Stimulated activated effector memory CD8-positive, alpha-beta T cell treated with anti-CD3 and anti-CD28 coated beads, Interleukin-12 subunit alpha, Interleukin-12 subunit beta, amount 100 ng/mL, for 72 hours (primary cell): ENCODE measurements around the gene C16orf74.

ENCODE experiments used
- ATAC-seq: fragments of 150-1000 bp; cut with Tn5 transposase; 2 replicates; pipeline ENCODE4 v1.10.0; 2021
- DNase-seq, 2 donors: peaks; one replicate each; pipeline ENCODE4 v3.0.0; 2021 to 2022; ENCODE audit warnings: low spot score in 2 of 2
- H3K27ac Mint-ChIP-seq: one replicate; pipeline ENCODE4 v1.8.0; 2022; ENCODE audit warnings: mild to moderate bottlenecking, mixed read lengths
- H3K36me3 Mint-ChIP-seq: one replicate; pipeline ENCODE4 v1.8.0; 2022; ENCODE audit warnings: mild to moderate bottlenecking, mixed read lengths
- H3K4me1 Mint-ChIP-seq: one replicate; pipeline ENCODE4 v1.8.0; 2022; ENCODE audit warnings: mixed read lengths
- H3K4me3 Mint-ChIP-seq: one replicate; pipeline ENCODE4 v1.8.0; 2022; ENCODE audit warnings: mild to moderate bottlenecking, mixed read lengths
- H3K9me3 Mint-ChIP-seq: one replicate; pipeline ENCODE4 v1.8.0; 2022; ENCODE audit warnings: mixed read lengths

Gene C16orf74

DNA sequence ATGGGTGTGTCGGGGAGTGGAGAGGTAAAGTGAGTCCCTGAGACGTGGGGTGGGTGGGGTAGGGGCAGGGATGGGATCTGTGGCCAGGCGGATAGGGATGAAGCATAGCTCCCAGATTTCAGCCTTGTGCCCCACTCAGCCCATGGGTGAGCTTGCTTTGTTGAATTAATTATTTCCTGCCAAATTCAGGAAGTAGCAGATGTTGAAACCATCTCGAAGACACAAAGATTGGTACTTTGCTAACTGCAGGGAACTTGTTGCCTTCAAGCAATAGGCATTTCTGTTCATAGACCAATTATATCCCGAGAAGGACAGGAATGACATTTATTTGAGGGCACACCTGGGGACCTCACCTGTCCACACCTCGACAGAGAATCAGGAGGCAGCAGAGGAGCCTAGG, 11.0 kb upstream of the C16orf74 start:
- DNase-seq (no peak), ATAC-seq (no peak)
- H3K9me3 Mint-ChIP-seq, result no peaks in the 10 kb centered on the region
- peaks cover 16% of the 10 kb centered on the region for H3K4me1 Mint-ChIP-seq
- no peaks in the 10 kb centered on the region for H3K36me3 Mint-ChIP-seq
- no peak overlapping the region for H3K27ac Mint-ChIP-seq
- H3K4me3 Mint-ChIP-seq, result no peak overlapping the region

DNA sequence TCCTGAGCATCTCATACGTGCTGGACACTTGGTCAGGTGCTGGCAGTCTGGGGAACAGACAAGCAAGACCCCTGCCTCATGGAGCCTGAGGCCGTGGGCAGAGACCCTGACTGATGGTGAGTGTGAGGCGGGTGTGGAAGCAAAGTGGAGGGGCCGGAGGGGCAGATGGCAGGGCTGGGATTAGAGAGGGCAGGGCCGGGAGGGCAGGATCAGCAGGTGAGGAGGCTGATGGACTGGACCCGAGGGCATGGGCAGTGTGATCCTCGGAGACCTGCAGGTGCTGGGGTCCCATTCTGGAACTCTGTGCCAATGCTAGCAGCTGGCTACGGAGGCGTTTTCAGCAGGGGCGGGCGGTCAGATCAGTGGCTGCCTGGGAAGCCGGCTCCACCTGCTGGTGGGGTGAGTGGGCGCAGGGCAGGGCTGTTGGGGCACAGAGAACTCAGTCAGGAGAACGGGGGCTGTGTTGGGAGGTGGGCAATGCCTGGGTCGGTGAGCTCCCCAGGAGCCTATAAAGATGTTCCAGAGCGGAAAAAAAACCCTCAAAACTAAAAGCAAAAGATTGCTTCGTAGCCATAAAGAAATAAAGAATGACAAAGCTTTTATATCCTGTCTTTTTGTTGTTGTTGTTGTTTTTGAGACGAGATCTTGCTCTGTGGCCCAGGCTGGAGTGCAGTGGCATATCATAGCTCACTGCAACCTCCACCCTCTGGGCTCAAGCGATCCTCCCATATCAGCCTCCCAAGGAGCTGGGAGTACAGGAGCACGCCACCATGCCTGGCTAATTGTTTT, 8.9 kb upstream of the C16orf74 start:
- ATAC-seq, result peak; percentile 29
- Mint-ChIP-seq H3K27ac (no peak overlapping the region), H3K4me3 (no peak overlapping the region), H3K4me1 (peaks cover 26% of the 10 kb centered on the region), H3K36me3 (no peaks in the 10 kb centered on the region), H3K9me3 (no peaks in the 10 kb centered on the region)
- no peak for DNase-seq

DNA sequence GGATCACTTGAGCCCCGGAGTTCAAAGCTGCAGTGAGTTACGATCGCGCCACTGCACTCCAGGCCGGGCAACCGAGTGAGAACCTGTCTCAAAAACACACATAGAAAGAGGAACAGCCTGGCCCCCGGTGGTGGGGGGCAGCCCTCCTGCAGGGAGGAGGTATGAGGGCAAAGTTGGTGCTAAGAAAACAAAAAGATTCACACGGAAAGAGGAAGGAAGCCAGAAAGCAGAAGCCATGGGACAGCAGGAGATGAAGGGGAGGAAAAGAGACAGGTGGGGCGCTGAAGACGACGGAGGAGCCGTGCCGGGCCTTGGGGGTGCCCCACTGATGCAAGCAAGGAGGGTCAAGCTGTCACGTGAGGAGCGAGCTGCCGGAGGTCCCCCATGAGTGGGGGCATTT, 8.2 kb upstream of the C16orf74 start:
- Mint-ChIP-seq H3K9me3 (no peaks in the 10 kb centered on the region), H3K4me1 (peaks cover 26% of the 10 kb centered on the region), H3K27ac (no peak overlapping the region), H3K36me3 (no peaks in the 10 kb centered on the region), H3K4me3 (no peak overlapping the region)
- no peak for ATAC-seq
- no peak for DNase-seq

DNA sequence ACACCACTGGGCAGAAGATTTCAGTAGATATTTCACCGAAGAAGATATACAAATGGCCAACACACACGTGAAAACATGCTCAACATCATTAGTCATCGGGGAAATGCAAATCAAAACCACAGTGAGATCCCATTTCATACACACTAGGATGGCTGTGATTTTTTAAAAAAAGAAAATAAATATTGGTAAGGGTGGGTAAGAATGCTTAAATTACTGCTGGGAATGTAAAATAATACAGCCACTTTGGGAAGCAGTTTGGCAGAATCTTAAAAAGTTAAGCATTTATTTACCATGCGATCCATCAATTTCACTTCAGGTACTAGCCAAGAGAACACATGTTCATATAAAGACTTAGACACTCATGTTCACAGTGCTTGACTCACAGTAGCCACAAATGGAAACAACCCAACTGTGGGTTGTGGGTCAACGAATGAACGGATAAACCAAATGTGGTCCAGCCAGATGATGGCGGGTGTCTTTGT, 6.5 kb upstream of the C16orf74 start:
- Mint-ChIP-seq H3K36me3 (no peaks in the 10 kb centered on the region), H3K27ac (no peak overlapping the region), H3K4me1 (peaks cover 26% of the 10 kb centered on the region), H3K4me3 (no peak overlapping the region), H3K9me3 (no peaks in the 10 kb centered on the region)
- DNase-seq (no peak), ATAC-seq (peak; percentile 83)

DNA sequence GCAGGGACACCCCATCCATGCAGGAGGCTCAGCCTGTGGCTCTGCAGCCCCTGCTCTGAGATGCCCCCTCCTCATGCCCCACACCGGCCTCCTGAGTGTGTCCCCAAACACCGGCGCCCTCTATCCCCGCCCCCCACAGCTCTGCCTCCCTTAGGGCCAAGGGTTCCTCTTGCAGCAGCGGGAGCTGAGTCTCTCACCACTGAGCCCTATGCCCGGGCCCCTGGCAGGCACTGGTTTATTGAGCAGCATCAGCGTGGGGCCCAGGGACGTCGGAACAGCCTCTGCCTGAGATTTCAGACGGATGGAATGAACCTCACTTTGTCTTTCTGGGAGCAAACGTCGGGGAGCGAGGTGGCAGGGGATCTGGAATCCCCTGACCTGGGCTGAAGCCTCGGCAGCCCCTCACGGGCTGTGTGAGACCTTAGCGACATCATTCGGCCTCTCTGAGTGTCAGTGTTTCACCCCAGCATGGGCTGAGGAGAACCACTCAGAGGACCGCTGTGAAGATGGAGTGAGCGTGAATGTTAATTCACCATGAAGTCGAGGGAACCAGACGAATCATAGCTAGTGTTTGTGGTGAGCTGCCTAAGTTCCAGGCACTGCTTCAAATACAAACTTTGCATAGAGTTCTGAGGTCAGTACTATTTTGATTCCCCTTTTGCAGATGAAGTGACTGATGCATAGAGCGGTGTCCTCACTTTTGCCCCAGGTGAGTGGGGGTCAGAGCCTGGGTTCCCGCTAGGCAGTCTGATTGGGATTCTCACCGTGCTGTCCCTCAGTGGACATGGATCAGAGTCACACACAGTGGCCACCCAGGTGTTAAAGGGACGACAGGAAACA, 5.3 kb upstream of the C16orf74 start:
- Mint-ChIP-seq H3K36me3 (no peaks in the 10 kb centered on the region), H3K27ac (no peak overlapping the region), H3K9me3 (no peaks in the 10 kb centered on the region), H3K4me3 (no peak overlapping the region), H3K4me1 (peaks cover 31% of the 10 kb centered on the region)
- peak; percentile 55 for ATAC-seq
- no peak for DNase-seq

DNA sequence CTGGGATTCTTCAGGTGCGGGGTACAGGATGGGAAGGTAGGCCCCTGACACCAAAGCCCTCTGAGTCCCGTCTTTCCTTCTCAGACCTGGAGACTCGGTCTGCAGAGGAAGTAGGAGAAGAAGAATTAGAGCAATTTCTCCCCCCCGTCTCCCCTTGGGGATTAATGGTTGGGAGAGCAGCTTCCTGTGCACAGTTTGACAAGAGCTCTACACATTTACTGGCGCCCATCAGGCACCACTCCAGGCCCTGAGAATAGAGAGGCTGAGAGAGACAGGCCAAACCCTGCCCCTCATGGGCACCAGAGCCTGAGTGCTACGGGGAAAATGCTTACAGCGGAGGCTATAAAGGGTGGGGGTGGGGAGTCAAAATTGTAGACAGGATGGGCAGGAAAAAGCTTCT, 3.5 kb upstream of the C16orf74 start:
- Mint-ChIP-seq H3K4me3 (no peak overlapping the region), H3K27ac (no peak overlapping the region), H3K36me3 (no peaks in the 10 kb centered on the region), H3K9me3 (no peaks in the 10 kb centered on the region), H3K4me1 (peaks cover 34% of the 10 kb centered on the region)
- ATAC-seq, result no peak
- DNase-seq, result no peak

DNA sequence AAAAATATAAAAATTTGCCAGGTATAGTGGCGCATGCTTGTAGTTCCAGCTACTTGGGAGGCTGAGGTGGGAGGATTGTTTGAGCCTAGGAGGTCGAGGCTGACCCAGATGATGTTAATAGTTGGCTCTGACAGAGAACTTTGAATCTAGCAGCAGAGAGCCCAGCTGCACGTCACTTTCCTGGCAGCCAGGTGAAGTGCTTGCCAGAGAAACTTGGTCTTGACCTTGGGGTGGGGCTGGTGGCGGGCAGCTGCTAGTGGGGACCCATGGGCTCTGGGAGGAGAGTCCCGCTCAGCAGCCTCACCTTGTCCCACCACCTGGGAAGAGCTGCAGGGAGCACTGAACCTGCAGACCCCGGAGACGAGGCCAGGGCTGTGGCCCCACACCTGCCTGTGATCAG, 3.1 kb upstream of the C16orf74 start:
- no peak for ATAC-seq
- Mint-ChIP-seq H3K4me3 (no peak overlapping the region), H3K27ac (no peak overlapping the region), H3K9me3 (no peaks in the 10 kb centered on the region), H3K36me3 (no peaks in the 10 kb centered on the region), H3K4me1 (peaks cover 29% of the 10 kb centered on the region)
- no peak for DNase-seq

DNA sequence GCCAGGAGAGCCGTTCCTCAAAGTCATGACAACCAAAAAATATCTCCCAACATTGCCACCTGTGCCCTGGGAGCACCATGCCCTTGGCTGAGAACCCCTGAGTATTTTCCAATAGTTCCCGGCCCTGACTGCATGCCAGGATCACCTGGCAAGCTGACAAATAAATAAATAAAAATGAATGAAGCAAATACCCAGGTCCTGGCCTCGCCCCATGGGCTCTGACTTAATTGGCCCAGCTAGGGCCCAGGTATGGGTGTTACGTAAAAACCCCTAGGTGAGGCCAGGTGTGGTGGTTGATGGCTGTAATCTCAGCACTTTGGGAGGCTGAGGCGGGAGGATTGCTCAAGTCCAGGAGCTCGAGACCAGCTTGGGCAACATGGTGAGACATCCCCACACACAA, 2.7 kb upstream of the C16orf74 start:
- peaks cover 25% of the 10 kb centered on the region for H3K4me1 Mint-ChIP-seq
- no peaks in the 10 kb centered on the region for H3K36me3 Mint-ChIP-seq
- no peak overlapping the region for H3K27ac Mint-ChIP-seq
- no peak for ATAC-seq
- no peak overlapping the region for H3K4me3 Mint-ChIP-seq
- no peaks in the 10 kb centered on the region for H3K9me3 Mint-ChIP-seq
- no peak for DNase-seq

DNA sequence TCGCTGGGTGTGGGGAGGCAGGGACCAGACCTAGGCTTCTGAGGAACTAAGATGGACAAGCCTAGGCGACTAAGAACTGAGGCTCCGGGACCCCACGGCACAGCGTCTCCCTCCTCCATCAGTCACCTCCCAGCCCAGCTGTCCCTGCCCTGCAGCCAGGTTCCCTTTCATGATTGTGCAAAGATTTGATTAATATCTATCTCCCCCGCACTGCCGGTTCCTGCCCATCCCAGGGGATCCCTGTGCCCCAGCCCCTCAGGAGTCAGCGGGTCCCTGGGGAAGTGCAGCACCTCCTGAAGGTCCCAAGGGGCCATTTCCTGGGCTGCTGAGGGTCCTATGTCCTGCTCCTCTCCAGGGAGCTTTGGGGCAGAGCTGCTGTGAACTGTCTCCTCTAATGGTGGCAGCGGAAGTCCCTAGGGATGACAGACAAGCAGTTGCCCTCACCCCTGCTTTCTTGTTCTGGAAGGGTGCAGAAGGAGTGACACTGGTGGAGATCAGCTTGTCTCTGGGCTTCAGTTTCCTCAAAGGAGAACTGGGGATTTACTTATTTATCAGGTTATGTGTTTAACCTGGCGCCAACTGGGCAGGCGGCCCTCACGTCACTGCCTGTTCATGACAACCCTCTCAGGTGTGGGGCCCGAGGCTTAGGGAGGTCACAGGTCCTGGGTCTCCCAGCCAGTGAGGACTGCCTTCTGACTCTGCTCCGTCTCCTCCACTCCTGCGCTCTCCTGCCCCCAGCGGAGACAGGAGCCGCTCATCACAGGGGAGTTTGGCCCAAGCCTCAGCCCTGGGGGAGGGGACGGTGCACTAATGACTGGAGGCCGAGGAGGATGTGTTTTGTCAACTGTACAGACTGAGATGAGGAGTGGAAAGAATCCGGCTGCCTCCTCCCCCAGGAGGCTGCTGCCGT, 1.9 kb upstream of the C16orf74 start:
- DNase-seq (no peak), ATAC-seq (no peak)
- H3K27ac Mint-ChIP-seq, result no peak overlapping the region
- no peaks in the 10 kb centered on the region for H3K9me3 Mint-ChIP-seq
- H3K4me1 Mint-ChIP-seq, result peaks cover 25% of the 10 kb centered on the region
- no peak overlapping the region for H3K4me3 Mint-ChIP-seq
- no peaks in the 10 kb centered on the region for H3K36me3 Mint-ChIP-seq

DNA sequence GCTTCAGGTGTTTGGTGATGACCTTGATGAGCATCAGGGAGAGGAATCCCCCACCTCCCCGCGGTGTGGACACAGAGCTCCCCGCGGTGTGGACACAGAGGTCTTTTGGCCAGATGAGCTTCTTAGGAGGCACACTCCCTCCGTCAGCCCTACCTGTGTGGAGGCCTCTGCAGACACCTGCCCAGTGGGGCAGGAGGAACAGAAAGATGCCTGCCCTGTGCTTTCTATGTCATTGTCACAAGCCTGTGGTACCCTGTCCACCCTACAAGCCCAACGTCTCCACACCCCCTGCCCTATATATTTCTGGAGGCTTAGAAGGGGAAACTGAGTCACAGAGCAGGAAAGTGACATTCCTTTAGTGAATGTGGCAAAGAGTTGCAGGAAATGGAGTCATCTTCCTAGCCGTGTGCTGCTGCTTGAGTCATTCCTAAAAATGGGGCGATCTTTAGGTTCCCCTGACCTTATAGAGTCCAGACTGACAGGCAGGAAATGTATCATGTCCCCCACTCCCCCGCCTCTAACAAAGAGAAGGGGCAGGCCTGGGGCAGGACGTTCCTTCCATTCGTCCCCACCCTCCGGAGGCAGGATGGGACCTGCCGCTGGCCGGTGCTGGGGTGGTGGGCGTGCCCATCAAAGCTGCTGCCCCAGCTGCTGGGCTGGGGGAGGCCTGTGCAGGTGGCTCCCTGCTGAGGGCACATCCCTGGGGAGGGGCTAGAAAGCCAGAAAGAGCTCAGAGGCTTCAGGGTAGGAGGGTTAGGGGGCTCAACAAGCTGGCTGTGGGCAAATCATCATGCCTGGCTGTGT, 1.0 kb upstream of the C16orf74 start:
- Mint-ChIP-seq H3K9me3 (no peaks in the 10 kb centered on the region), H3K27ac (no peak overlapping the region), H3K4me1 (peaks cover 26% of the 10 kb centered on the region), H3K36me3 (no peaks in the 10 kb centered on the region), H3K4me3 (peak overlapping the region; percentile 32)
- DNase-seq (no peak), ATAC-seq (peak; percentile 48)

DNA sequence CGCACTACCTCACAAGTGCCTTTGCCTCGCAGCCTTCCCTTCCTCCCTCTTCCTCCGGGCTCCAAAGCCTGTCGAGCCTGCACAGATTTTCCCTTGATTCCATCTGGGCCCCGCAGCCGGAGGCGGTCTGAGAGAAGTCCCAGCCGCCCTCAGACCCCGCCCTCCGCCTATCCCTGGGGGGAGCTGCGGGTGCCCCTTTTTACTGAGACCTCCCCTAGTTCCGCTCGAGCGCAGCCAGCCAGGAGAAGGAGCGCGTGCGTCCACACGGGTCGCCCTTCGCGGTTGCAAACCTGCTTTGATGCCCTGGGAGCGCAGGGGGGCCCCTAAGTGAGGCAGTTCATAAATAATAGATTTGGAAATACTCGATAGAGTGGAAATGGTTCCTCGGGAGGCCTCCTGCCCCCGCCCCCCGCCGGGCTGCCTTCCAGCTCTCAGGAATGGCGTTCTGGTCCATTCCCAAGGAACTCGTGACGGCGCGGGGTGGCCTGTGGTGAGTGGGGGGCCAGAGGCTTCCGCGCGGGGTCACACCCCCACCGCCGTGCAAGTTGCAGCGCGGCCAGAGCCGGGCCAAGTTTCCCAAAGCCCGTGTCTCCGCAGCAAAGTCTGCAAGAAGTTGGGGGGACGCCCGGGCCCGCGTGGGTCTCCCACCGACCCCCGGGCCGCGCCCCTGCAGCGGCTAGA, 610 bp downstream of the C16orf74 start:
- ATAC-seq, result no peak
- Mint-ChIP-seq H3K9me3 (no peaks in the 10 kb centered on the region), H3K36me3 (no peaks in the 10 kb centered on the region), H3K4me3 (peak overlapping the region; percentile 73), H3K27ac (peak overlapping the region; percentile 16), H3K4me1 (peaks cover 21% of the 10 kb centered on the region)
- no peak for DNase-seq

DNA sequence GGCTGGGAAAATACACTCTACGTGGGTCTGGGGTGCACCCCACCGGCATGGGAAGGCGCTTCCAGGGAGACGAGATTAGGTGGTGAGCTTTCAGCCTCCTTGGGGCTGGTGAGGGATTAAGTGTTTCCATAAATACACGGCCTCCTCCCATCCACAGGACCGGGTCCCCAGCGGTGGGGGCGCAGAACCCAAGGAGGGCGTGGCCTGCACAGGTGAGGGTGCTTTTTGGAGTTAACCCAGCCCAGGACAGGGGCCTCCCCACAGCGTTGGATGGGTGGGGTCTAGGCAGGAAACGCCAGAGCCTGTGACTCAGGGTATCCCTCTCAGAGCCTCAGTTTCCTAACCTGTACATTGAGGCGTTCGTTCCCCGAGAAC, 1.1 kb downstream of the C16orf74 start:
- Mint-ChIP-seq H3K9me3 (no peaks in the 10 kb centered on the region), H3K36me3 (no peaks in the 10 kb centered on the region), H3K4me1 (peaks cover 21% of the 10 kb centered on the region), H3K27ac (peak overlapping the region; percentile 16), H3K4me3 (peak overlapping the region; percentile 73)
- DNase-seq (no peak), ATAC-seq (no peak)

DNA sequence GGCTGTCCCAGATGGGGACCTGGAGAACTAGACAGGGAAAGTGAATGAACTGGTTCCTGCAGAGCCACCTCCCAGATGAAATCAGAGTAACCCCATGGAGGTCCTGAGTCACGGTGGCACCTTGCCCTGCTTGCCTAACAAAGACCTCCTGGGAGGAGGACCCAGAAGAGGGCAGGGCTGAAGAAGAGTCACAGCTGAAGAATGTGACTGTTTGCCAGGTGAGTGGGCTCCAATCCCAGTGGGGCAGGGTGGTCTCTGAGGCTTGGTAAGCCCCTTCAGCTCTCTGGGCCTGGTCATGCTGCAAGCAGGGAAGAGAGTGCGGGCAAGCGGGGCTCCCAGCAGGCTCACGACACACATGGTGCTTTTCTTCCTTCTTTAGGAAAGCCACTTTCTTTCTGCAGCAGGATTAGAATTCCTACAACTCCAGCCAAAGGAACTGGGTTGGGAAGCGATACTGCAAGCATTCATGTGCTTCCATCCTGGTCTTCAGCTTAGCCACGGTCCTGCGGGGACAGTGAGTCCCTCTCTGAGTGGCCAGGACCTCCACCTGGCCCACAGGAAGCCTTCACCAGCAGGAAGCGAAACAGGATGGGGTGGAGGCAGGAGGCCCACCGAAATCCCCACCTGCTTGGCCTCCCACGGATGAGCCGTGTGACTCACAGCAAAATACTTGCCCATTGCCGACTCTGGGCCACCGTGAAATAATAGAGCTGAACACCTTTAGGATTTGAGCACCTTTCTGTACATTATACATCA, 4.3 kb downstream of the C16orf74 start:
- no peak overlapping the region for H3K4me3 Mint-ChIP-seq
- no peaks in the 10 kb centered on the region for H3K9me3 Mint-ChIP-seq
- no peak overlapping the region for H3K27ac Mint-ChIP-seq
- H3K4me1 Mint-ChIP-seq, result peaks cover 16% of the 10 kb centered on the region
- ATAC-seq (peak; percentile 56), DNase-seq (no peak)
- no peaks in the 10 kb centered on the region for H3K36me3 Mint-ChIP-seq
